Stimulated activated CD8-positive, alpha-beta memory T cell treated with anti-CD3 and anti-CD28 coated beads, Interleukin-4, amount 100 ng/mL, for 4 hours (primary cell): Measurements from ENCODE around the gene RELB.
"Not testable (repeated sequence)": the region's sequence is repeated elsewhere in the genome, so short reads cannot be mapped to it uniquely, and the experiment has no call there.

ENCODE experiments used
- DNase-seq, 2 donors: peaks; one replicate each; pipeline ENCODE4 v3.0.0-alpha.2; 2020; ENCODE audit warnings: low read depth in 2 of 2, low spot score in 1 of 2

Gene RELB

GRCh38 chr19:44986389-44986788 lies 14.9 kb upstream of the RELB start:
- DNase-seq: no peak

GRCh38 chr19:44987148-44987675 lies 14.1 kb upstream of the RELB start:
- DNase-seq: no peak

DNA sequence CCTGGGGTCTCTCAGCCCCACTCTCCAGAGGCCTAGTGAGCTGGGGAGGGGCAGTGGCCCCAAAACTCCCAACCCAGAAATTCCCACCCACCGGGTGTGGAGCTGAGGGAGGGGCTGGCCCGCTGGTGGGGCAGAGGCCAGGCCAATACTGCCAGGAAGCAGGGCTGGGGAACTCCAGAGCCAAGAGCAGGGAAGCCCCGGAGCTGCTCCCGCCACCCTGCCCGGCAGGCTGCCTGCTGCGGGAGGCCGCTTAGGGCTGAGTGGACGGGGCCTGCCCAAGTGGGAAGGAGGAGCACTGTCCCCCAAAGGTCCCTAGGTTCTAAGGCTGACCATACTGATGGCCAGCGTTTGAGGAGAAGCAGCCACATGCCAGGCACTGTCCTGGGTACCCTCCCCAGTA lies 13.0 kb upstream of the RELB start:
- DNase-seq: no peak

DNA sequence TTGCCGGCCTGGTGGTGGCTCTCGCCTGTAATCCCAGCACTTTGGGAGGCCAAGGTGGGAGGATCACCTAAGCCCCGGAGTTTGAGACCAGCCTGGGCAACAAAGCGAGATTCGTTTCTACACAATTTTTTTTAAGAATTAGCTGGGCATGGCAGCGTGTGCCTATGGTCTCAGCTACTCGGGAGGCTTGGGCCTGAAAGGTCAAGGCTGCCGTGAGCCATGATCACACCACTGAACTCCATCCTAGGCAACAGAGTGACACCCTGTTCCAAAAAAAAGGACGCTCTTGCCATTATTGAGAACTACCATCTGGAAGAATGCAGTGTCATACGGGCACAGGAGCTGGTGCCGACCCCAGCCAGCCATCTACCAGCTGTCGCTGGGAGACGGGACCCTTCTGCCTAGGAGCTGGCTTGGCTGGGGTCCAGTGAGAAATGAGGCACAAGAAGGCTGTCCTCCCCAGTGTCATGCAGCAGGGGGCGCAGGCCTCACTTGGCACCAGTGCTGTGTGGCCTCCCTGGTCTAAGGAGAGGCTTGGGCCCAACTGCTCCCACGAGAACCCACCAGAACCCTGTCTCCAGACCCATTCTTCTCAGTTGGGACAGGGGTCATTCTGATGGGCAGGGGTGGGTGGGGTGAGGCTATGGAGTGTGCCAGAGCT lies 12.2 kb upstream of the RELB start:
- DNase-seq: peak; percentile 19 to 44

DNA sequence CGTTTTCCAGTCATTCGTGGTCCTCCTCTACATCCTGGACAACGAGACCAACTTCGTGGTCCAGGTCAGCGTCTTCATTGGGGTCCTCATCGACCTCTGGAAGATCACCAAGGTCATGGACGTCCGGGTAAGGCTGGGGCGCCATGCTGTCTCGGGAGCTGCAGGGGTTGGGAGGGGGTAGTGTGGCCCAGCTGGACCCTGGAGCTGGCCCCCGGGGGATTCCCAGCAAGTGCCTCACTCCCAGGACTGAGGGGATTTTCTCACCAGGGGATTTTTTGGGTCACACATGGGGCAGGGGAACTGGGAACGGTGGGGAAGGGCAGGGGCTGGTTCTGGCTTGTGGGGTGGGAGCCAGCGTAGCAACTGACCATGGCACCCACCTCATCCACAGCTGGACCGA lies 10.8 kb upstream of the RELB start:
- no peak for DNase-seq

DNA sequence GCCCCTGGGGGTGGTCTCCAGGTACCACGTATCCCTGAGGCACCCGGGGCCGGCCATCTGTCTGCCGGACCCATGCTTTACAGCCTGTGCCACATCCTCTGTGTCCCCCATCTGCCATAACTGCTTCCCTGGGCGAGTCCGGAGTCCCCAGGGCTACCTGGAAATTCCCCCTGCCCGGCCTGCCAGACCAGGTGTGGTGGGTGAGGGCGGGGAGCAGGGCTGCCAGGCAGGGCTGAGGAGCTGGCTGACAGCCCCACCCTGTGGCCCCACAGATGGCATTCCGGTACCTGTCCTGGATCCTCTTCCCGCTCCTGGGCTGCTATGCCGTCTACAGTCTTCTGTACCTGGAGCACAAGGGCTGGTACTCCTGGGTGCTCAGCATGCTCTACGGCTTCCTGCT lies 10.3 kb upstream of the RELB start:
- no peak for DNase-seq

DNA sequence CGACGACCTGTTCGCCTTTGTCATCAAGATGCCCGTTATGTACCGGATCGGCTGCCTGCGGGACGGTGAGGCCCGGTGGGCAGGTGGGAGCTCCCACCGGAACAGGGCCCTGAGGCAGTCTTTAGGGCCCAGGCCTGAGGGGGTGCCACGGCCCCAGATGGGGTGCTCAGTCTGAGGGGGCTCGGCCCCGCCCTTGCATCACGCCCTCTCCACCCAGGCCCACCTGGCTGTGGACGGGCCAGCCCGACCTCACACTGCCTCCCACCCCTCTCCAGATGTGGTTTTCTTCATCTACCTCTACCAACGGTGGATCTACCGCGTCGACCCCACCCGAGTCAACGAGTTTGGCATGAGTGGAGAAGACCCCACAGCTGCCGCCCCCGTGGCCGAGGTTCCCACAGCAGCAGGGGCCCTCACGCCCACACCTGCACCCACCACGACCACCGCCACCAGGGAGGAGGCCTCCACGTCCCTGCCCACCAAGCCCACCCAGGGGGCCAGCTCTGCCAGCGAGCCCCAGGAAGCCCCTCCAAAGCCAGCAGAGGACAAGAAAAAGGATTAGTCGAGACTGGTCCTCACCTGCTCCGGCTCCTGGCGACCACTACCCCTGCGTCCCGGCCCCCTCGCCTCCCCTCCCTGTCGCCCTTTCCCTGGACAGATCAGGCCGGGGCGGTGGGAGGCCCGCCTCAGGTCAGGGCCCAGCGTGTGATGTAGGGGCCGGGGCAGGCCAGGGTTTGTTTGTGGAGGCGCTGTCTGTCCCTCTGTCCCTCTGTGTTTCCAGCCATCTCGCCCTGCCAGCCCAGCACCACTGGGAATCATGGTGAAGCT lies 8.7 kb upstream of the RELB start:
- no peak for DNase-seq

DNA sequence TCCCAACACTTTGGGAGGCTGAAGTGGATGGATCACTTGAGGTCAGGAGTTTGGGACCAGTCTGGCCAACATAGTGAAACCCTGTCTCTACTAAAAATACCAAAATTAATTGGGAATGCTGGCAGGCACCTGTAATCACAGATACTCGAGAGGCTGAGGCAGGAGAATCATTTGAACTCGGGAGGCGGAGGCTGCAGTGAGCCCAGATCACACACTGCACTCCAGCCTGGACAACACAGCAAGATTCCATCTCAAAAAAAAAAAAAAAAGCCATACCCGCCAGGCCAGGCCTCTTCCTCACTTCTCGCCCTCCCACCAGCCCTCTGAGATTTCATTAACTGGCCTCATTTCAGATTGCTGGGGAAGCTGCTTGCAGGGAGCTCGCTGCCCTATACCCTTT lies 7.7 kb upstream of the RELB start:
- no peak for DNase-seq

DNA sequence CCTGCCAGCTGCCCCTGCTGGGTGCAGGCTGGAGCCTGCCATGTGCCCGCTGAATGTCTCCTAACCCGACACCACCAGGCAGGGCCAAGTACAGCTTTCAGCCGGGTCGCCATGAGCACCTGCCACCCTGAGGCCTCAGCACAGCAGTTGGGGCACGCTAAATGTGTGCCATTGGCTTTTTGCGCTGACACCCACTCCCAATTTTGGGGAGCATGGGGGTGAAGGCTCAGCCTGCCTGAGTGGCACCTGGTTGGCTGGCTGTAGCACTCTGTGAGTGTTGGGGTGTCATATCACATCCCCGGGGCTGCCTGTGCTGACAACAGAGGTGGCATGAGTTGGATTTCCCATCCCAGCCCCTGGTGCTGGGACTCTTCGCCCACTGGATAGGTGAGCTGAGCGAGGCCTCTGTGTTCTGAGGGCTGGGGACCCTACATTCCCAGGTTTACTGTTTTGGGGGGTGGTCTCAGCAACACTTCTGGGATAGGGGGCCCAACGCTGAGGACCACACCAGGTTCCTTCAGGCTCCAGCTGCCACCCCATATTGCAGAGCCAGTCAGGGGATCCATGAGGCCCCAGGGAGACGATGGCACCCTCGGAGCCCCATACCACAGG lies 7.2 kb upstream of the RELB start:
- no peak for DNase-seq

- no peak for DNase-seq
These were observed 3.2 kb upstream of the RELB start for GRCh38 chr19:44998025-44998424.

- DNase-seq: not testable (repeated sequence)
These were observed 1.9 kb upstream of the RELB start for GRCh38 chr19:44999131-44999925.

- DNase-seq: not testable (repeated sequence)
These were observed 599 bp upstream of the RELB start for GRCh38 chr19:45000665-45001064.

DNA sequence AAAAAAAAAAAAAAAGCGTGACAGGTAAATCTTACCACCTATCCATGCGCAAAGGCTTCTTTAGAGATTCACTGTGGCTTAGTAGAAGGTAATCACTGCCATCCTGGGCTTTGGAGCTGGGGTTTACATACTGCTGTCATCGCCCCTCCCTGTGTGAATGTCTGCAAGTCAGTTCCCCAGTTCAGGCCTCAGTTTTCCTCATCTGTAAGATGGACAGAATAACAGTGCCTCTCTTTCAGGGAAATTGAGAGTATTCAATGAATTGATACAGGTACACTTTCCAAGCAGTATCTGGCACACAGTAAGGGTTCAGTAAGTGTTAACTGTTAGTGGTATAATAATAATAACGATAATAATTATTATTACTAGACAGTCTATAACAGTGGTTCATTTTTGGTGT lies 2.2 kb downstream of the RELB start:
- no peak for DNase-seq

DNA sequence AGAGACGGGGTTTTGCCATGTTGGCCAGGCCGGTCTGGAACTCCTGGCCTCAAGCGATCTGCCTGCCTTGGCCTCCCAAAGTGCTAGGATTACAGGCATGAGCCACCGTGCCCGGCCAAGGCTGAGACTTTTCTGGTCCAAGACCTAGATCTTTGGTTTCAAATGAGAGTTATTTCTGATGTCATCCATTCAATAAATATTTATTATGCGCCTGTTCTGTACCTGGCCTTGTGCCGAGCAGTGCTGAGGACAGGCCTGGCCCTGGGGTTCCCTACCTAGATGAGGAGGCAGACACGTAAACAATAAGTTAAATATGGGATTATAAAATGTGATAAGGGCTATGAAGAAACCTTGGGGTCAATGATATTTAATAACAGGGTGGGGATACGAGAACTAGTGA lies 4.5 kb downstream of the RELB start:
- no peak for DNase-seq

DNA sequence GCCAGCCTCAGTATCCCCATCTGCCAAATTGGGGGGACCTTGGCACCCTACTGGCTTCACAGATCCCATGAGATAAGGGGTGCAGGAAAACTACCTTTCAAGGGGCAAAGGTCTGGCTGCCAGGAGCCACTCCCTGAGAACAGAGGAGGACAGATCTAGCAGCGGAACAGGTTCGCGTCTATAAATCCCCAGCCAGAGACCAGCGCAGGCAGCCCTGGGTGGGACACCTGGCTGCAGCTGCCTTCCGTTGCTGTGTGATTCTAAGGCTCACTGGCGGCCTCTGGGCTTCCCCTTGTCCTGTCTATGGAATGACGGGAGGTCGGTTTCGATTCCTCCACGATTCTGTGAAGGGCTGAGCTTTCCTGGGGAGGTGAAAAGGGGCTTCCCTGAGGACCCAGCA lies 7.3 kb downstream of the RELB start:
- DNase-seq: no peak

DNA sequence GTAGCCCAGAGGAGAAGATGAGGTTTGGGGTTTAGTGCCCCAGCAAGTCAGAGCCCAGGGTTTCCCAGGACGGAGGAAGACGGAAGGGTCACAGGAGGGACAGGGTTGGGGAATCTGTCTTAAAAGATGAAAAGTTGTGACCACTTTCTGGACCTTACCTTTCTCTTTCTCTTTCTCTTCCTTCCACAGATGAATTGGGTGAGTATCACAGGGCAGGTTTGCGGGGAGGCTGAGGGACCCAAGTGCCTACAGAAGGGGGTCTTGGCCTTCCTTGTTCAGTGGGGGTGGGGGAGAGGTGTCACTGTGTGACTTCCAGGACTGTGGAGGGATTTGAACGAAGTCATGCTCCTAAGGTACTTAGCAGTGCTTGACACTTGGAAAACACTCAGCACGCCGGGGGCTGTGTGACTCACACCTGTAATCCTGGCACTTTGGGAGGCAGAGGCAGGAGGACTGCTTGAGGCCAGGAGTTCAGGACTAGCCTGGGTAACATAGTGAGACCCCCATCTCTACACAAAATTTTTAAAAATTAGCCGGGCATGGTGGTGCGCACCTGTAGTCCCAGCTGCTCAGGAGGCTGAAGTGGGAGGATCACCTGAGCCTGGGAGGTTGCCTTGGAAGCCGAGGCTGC lies 8.5 kb downstream of the RELB start:
- no peak for DNase-seq

DNA sequence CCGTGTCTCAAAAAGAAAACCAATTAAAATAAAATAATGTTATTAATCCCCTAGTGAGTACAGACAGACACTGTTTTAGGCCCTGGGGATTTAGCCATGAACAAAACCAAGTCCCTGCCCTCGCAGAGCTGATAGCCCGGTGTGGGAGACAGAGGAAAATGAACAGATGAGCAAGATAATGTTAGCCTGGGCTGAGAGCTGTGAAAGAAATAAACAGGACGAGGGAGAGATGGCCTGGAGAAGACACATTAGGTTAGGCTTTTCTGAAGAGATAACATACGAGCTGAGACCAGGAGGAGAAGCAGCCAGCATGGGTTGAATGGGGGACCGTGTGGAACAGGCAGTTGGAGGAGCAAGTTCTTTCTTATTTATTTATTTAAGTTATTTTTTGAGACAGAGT lies 9.0 kb downstream of the RELB start:
- no peak for DNase-seq

GRCh38 chr19:45011959-45012358 lies 10.7 kb downstream of the RELB start:
- no peak for DNase-seq

DNA sequence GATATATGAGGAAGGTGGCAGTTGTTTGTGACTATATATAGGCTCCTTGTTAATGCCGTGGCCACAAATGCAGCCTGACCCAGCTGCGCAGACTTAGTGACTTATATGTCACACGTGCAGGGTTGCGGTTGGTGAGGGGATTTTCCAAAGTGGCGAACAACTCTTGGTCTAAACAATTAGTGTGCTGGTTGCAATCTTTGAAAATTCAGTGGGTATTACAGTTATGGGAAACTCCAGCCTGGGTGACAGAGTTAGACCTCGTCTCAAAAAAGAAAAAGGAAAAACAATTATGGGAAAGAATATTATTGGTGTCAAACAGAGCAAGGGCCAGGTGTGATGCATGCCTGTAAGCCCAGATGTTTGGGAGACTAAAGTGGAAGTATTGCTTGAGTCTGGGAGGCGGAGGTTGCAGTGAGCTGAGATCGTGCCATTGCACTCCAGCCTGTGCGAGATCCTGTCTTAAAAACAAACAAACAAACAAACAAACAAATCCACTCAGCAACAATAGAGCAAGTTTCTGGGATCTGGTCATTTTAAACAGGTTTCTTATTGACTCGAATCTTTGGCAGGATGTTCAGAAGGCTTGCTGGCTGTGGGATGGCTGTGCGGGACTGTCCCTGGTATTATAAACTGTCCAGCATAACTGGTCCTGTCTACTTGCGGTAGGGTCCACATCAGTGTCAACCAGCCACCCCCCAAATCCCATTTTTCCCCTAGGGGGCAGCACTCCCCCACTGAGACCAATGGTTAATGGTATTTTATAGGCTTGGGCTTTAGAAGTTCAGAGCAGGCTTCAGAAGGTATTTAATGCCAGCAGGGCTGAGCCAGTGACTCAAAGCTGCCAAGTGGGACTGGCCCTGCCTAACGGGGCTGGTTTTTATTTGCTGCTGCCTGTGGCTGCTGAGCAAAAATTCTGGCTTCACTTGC lies 15.4 kb downstream of the RELB start:
- DNase-seq: peak; percentile 33 to 58

DNA sequence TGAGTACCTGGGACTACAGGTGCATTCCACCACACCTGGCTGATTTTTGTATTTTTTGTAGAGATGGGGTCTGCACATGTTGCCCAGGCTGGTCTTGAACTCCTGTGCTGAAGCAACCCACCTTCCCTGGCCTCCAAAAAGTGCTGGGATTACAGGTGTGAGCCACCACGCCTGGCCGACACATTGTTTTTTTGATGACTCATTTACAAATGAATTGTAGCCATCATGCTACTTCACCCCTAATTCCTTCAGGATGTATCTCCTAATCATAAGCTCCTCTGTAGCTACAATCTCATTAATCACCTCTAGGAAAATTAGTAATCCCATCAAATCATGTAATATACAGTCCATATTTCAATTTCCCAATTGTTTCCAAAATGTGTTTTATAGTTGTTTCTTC lies 17.9 kb downstream of the RELB start:
- no peak for DNase-seq
